ENCODE data around the gene HSPA13. TPM values are rescaled to one million over a fixed set of nuclear protein-coding genes. Genes with fewer than 3 reads are reported as not detected.

The HSPA13 gene, protein sequence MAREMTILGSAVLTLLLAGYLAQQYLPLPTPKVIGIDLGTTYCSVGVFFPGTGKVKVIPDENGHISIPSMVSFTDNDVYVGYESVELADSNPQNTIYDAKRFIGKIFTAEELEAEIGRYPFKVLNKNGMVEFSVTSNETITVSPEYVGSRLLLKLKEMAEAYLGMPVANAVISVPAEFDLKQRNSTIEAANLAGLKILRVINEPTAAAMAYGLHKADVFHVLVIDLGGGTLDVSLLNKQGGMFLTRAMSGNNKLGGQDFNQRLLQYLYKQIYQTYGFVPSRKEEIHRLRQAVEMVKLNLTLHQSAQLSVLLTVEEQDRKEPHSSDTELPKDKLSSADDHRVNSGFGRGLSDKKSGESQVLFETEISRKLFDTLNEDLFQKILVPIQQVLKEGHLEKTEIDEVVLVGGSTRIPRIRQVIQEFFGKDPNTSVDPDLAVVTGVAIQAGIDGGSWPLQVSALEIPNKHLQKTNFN
- polyA plus RNA-seq = 10.8 TPM

DNA sequence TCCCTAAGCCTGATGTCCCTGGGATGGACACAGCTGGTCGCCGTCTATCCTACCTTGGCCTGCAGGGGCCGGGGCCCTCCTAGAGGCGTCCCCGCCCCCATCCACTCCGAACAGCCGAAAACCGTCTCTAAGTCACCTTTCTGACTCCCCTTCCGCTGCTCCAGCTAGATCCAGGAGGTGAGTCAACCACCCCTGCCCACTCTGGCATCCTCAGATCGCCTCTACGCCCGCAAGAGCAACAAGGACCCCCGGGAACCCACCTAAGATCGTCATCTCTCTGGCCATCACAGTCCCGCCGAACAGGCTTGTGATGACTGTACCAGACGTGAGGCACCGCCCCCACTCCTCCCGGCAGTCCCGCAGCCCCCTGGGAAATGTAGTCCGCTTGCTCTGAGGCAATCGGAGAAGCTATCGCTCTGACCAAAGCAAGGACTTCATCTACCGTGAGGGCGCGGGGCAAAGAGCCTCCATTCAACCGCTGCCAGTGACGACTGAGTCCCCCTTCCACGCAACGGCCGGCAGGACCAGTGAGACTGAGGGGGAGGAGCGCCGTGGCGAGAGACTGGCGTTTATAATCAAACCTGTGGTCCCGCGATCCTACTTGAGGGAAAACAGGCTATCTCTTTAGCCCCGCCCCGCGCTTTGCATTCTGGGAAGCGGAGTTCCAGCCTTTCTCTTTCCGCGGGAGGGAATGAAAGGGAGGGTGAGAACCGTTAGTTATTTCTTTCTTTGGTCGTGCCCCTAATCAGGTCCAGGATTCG lies at the start of gene HSPA13:
HSPA13 (minus strand) TSS at position 312 of the 761 bp plus-strand sequence; CDS start at position 285, 27 bp downstream.
- Mint-ChIP-seq H3K36me3 (peaks cover 1% of the 10 kb centered on the region), H3K4me3 (peak within 1 kb of the TSS; percentile 95 to 100 (median 98)), H3K9me3 (no peaks in the 10 kb centered on the region), H3K27me3 (no peaks in the 10 kb centered on the region), H3K4me1 (peaks cover 14 to 19% (median 18%) of the 10 kb centered on the region in 3 donors), H3K27ac (peak within 1 kb of the TSS; percentile 90 to 99 (median 96))

DNA sequence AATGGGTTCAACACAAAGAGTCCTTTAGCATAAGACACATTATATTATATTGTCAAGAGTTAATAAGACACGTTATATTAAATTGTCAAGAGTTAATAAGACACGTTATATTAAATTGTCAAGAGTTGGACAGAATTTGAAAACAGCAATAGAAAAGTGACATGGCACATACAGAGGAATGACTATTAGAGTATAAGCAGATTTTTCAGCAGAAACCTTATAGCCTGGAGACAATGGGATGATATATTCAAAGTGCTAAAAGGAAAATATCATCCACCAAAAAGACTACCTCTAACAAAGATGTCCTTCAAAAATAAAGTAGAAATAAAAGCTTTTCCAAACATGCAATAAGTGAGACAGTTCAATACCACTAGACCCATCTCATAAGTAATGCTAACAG lies 36.0 kb upstream of the HSPA13 start:
- Mint-ChIP-seq H3K9me3 (peaks cover 6 to 26% (median 14%) of the 10 kb centered on the region in 3 donors), H3K36me3 (peaks cover 7% of the 10 kb centered on the region), H3K27me3 (peaks cover 9% of the 10 kb centered on the region), H3K27ac (no peak overlapping the region), H3K4me1 (peaks cover 2 to 8% (median 3%) of the 10 kb centered on the region in 3 donors), H3K4me3 (no peak overlapping the region)

DNA sequence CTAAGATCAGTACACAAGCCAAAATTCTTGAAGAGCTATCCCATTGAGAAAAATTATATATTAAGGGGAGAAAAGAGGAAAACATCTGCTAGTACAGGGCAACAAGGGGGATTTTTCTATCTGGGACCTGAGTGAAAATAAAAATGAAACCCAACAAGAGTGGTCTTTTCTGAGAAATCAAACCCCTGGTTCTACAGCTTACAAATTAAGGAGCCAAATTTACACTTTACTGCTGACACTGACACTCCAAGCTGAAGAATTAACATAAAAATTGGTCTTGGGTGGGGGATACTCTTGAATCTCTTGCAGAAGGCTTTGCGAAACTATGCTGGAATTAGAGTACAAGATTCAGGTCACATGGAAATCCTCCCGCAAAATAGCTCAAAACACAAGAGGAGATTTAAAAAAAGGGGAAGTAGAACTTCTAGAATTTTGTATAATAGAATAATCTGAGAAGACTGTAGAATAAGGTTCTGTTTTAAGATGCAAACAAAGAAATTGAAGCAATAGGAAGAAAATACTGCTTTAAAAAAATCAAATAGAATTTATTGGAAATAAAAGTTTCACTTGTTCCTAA lies 32.1 kb upstream of the HSPA13 start:
- Mint-ChIP-seq H3K9me3 (peaks cover 6 to 19% (median 14%) of the 10 kb centered on the region in 3 donors), H3K4me3 (no peak overlapping the region), H3K4me1 (peaks cover 2 to 8% (median 3%) of the 10 kb centered on the region in 3 donors), H3K27me3 (peaks cover 5% of the 10 kb centered on the region), H3K27ac (no peak overlapping the region), H3K36me3 (peaks cover 7% of the 10 kb centered on the region)

DNA sequence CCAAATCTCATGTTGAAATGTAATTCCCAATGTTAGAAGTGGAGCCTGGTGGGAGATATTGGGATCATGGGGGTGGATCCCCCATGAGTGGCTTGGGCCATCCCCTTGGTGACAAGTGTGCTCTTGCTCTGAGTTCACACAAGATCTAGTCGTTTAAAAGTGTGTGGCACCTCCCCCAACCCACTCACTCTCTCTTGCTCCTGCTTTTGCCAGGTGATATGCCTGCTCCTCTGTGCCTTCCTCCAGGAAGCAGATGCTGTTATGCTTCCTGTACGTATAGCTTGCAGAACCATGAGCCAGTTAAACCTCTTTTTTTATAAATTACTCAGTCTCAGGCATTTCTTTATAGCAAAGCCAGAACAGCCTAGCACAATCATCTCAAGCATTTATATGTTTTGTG lies 23.0 kb upstream of the HSPA13 start:
- Mint-ChIP-seq H3K4me1 (no peaks in the 10 kb centered on the region), H3K4me3 (no peak overlapping the region), H3K9me3 (no peaks in the 10 kb centered on the region), H3K27ac (no peak overlapping the region), H3K27me3 (no peaks in the 10 kb centered on the region), H3K36me3 (no peaks in the 10 kb centered on the region)

DNA sequence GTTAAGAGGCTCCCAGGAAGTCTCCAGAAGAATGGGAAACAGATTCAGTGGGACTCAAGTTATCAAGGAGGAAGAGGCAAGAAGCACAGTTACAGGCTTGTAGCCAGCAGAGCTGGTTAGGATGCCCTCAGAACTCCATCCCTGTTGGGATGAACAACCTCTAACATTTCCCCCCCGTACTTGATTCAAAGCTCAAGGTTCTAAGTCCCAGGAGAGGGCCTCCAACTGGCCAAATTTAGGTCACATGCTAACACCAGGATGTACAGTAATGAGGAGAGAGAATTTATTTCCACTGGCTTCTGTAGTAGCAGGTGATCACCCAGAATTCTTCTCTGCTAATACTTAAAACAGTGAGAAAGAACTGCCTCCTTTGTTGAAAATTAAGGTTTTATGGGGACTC lies 22.3 kb upstream of the HSPA13 start:
- H3K4me1 Mint-ChIP-seq = no peaks in the 10 kb centered on the region
- no peaks in the 10 kb centered on the region for H3K9me3 Mint-ChIP-seq
- H3K36me3 Mint-ChIP-seq = no peaks in the 10 kb centered on the region
- H3K4me3 Mint-ChIP-seq = no peak overlapping the region
- H3K27ac Mint-ChIP-seq = no peak overlapping the region
- H3K27me3 Mint-ChIP-seq = no peaks in the 10 kb centered on the region

DNA sequence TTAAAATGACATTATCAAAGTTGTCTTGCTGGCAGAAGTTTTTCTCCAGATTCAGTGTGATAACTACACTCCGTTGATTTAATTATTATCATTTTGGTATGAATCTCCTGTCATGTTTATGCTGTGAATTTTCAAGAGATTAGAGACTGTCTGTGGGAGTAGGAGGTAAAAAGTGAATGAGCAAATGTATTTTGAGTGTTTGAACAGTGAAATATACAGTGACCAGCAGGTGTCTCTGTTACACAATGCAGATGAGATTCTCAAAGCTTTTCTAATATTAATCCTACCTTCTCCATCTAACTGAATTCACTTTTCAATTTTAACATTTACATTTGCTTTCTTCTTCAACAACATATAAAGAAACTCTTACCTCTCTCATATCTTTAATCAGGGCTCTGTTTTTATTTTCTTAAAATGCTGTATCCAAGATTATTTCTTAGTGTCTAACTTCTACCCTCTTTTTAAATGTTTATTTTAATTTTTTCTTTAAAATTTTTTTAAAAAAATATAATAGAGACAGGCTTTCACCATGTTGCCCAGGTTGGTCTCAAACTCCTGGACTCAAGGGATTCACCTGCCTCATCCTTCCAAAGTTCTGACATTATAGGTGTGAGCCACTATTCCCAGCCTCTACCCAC lies 20.9 kb upstream of the HSPA13 start:
- H3K4me3 Mint-ChIP-seq = no peak overlapping the region
- no peaks in the 10 kb centered on the region for H3K9me3 Mint-ChIP-seq
- H3K27ac Mint-ChIP-seq = no peak overlapping the region
- H3K36me3 Mint-ChIP-seq = no peaks in the 10 kb centered on the region
- H3K4me1 Mint-ChIP-seq = no peaks in the 10 kb centered on the region
- no peaks in the 10 kb centered on the region for H3K27me3 Mint-ChIP-seq

DNA sequence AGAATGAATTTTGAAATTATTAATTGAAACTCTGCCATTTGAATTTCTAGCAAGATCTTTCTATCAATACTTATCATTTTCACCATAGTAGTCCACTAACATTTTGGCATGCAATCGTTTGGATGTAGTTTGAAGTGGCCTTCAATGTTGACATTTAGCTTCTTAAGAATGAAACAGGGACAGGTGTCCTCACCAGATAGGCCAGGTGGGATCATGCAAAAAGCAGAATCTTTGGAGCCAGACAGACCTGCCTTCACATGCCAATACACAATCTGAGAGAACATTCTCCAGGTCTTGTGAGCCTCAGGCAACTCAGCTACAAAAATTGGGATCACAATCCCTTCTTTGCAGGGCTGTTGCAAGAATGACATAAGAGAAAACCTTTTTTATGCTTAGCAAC lies 18.3 kb upstream of the HSPA13 start:
- H3K36me3 Mint-ChIP-seq = peaks cover 1% of the 10 kb centered on the region
- no peaks in the 10 kb centered on the region for H3K27me3 Mint-ChIP-seq
- no peaks in the 10 kb centered on the region for H3K4me1 Mint-ChIP-seq
- H3K27ac Mint-ChIP-seq = no peak overlapping the region
- H3K9me3 Mint-ChIP-seq = peaks cover 0 to 2% (median 0%) of the 10 kb centered on the region in 3 donors
- H3K4me3 Mint-ChIP-seq = no peak overlapping the region

DNA sequence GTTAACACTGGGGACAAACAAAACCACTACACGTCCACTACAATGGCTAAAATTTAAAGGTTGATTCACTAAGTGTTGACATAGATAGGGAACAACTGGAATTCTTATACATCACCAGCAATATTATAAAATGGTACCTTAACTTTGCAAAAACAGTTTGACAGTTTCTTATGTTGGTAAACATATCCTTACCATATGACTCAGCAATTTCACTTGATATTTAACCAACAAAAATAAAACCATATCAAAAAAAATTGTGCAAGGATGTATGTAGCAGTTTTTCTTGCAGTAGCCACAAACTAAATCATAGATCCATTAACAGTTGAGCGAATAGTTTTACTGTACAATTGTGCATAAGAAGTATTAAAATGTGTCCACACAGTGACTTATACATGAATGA lies 5.3 kb upstream of the HSPA13 start:
- no peaks in the 10 kb centered on the region for H3K36me3 Mint-ChIP-seq
- peaks cover 0 to 2% (median 0%) of the 10 kb centered on the region in 3 donors for H3K9me3 Mint-ChIP-seq
- peaks cover 0 to under 1% (median 0%) of the 10 kb centered on the region in 3 donors for H3K4me1 Mint-ChIP-seq
- H3K27me3 Mint-ChIP-seq = peaks cover 2% of the 10 kb centered on the region
- no peak overlapping the region for H3K27ac Mint-ChIP-seq
- no peak overlapping the region for H3K4me3 Mint-ChIP-seq

DNA sequence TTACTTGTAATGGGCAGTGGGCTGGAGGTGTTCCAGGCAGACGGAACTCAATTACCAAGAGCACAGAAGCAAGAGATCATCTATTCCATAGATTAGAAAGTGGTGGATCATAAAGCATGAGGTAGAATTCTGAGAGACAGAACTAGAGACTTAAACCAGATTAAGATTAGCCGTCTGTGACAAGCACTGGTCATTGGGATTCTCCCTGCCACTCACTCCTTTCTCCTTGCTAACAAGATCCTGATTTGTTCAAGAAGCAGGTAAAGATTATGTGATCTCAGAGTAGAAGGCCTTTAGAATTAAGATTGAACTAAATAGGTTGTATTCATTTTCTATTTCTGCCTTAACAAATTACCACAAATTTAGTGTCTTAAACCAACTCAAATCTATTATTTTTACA lies 1.5 kb upstream of the HSPA13 start:
- Mint-ChIP-seq H3K27me3 (no peaks in the 10 kb centered on the region), H3K4me3 (peak overlapping the region in 3 of 4 donors; percentile 95 to 100 (median 100)), H3K36me3 (peaks cover 1% of the 10 kb centered on the region), H3K9me3 (peaks cover 0 to 2% (median 0%) of the 10 kb centered on the region in 3 donors), H3K27ac (peak overlapping the region in 1 of 3 donors; percentile 96), H3K4me1 (peaks cover 11 to 16% (median 15%) of the 10 kb centered on the region in 3 donors)

DNA sequence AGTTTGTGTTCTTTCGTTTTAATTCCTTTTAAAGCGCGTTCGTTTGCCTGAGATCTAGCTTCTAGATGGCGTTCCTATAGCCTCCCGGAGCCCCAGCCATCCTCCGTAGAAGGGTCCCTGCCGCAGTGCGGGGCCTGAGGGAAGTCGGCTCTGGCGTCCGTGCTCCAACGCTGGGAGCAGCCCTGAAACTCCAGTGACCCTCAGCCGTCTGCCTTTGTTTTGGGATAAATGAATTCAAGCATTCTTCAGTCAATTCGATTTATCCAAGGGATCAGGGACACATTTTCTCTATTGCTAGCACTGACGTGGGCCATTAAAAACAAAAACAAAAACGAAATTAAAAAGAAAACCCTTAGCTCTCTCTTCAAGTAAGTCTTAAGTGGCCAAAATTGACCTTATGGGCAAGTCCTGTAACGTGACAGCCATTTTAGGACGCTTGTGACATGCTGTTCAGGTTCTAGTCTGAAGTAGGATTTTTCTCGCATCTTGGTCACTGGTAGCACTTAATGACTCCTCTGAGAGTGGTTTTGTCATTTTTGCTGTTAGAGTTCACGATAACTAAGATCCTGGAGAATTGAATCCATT lies 742 bp upstream of the HSPA13 start:
- H3K27me3 Mint-ChIP-seq = no peaks in the 10 kb centered on the region
- H3K4me1 Mint-ChIP-seq = peaks cover 14 to 19% (median 18%) of the 10 kb centered on the region in 3 donors
- peak overlapping the region; percentile 90 to 99 (median 96) for H3K27ac Mint-ChIP-seq
- H3K36me3 Mint-ChIP-seq = peaks cover 1% of the 10 kb centered on the region
- H3K9me3 Mint-ChIP-seq = peaks cover 0 to under 1% (median 0%) of the 10 kb centered on the region in 3 donors
- H3K4me3 Mint-ChIP-seq = peak overlapping the region; percentile 95 to 100 (median 98)

DNA sequence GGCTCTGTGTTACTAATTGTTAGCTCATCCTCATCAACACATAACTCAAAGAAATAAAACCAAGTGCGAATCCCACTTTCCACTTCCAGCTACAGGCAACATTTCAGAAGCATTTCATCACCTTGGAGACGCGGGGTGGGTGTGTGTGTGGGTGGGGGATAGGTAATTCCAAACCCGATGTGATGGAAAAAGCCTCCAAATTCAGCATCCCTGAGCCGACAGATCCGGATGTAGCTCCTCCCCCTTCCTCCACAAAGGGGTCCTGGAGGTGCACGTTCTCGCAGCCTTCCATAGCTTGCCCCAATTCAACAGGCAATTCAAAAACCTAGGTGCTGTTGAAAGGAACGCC lies 486 bp downstream of the HSPA13 start:
- no peaks in the 10 kb centered on the region for H3K27me3 Mint-ChIP-seq
- H3K36me3 Mint-ChIP-seq = peaks cover 3% of the 10 kb centered on the region

DNA sequence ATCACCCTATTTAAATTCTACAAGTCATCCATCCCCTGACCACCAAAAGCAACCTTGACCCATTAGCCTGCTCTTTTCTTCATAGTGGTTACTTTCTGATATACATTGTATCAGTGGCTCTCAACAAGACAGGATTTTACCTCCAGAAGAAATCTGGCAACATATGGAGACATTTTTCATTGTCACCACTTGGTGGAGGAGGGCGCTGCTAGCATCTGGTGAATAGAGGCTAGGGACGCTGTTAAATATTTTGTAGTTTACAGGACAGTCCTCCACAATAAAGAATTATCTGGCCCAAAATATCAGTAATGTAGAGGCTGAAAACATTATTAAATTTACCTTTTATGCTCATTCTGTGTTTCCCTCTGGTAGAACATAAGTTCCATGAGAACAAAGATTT lies 6.1 kb downstream of the HSPA13 start:
- no peak overlapping the region for H3K4me3 Mint-ChIP-seq
- H3K27me3 Mint-ChIP-seq = no peaks in the 10 kb centered on the region
- no peak overlapping the region for H3K27ac Mint-ChIP-seq
- peaks cover 9 to 15% (median 12%) of the 10 kb centered on the region in 3 donors for H3K4me1 Mint-ChIP-seq
- H3K36me3 Mint-ChIP-seq = peaks cover 9% of the 10 kb centered on the region
- H3K9me3 Mint-ChIP-seq = no peaks in the 10 kb centered on the region

More for the DNA sequence above, 486 bp downstream of the HSPA13 start:
- Mint-ChIP-seq H3K4me1 (peaks cover 14 to 19% (median 18%) of the 10 kb centered on the region in 3 donors), H3K27ac (peak overlapping the region; percentile 90 to 99 (median 96)), H3K9me3 (no peaks in the 10 kb centered on the region), H3K4me3 (peak overlapping the region; percentile 95 to 100 (median 98))

DNA sequence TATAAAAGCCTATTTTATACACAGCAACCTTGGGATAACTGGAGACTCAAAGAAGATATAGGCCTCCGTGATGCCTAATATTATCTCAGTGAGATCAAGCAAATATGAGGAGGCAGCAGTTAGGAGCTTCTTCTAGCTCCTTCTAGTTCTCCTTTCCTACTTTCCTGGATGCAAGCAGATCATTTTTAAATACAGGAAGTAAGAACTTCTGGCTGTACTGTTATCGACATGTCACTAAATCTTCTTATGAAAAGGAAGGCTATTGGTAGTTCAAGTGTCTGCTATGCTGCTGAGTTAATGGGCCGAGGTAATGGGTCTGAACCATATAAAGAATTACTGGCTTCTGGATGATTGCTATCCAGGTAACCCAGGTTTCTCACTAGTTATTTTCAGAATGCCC lies 15.9 kb downstream of the HSPA13 start:
- Mint-ChIP-seq H3K9me3 (peaks cover 0 to 2% (median 0%) of the 10 kb centered on the region in 3 donors), H3K27me3 (peaks cover 6% of the 10 kb centered on the region), H3K4me1 (no peaks in the 10 kb centered on the region), H3K36me3 (no peaks in the 10 kb centered on the region), H3K27ac (peak overlapping the region in 1 of 3 donors; percentile 7), H3K4me3 (no peak overlapping the region)

DNA sequence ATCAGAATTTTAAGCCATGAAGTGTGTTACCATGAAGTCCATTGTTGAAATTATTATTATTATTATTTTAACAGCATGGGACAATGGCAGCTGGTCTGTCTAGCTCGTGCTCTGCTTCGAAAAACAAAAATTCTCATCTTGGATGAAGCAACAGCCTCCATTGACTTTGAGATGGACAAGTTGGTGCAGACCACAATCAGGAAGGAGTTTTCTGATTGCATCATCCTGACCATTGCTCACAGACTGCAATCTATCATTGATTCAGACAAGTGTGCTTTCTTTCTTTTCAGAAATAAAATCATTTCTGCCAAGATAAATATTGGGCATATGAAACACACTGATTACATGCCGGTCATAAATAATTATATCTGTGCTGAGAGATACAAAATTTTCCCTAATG lies 21.0 kb downstream of the HSPA13 start:
- Mint-ChIP-seq H3K4me3 (no peak overlapping the region), H3K27me3 (peaks cover 8% of the 10 kb centered on the region), H3K36me3 (no peaks in the 10 kb centered on the region), H3K27ac (no peak overlapping the region), H3K9me3 (peaks cover 0 to 2% (median 0%) of the 10 kb centered on the region in 3 donors), H3K4me1 (no peaks in the 10 kb centered on the region)

All from IgD-negative memory B cell (primary cell).